ENCODE measurements around the gene LUZP1. TPM values are rescaled to one million over a fixed set of nuclear protein-coding genes. Genes with fewer than 3 reads are reported as not detected.

The LUZP1 gene
- total RNA-seq, 4 donors from 2014 or later, result 9.1 to 41.4 (median 27.3) TPM

GRCh38 chr1:23171181-23171755, 2.6 kb upstream of the LUZP1 start:
- TF ChIP-seq POLR2A (IDR thresholded peaks at IDR 0.05), result no peak
- no peak for TF ChIP-seq CTCF (IDR thresholded peaks at IDR 0.05)
- no peaks in the 10 kb centered on the region for H3K4me1 ChIP-seq
- intact Hi-C loops (cut with DNase I; ENCODE audit: low total_unique reads), result no loop called here
- no peaks in the 10 kb centered on the region for H3K9me3 ChIP-seq
- H3K36me3 ChIP-seq, result no peaks in the 10 kb centered on the region
- no peaks in the 10 kb centered on the region for H3K27me3 ChIP-seq
- H3K27ac ChIP-seq, result peak overlapping the region; percentile 45 to 89
- H3K4me3 ChIP-seq, result no peak overlapping the region
- DNase-seq, result no peak

GRCh38 chr1:23169727-23170335, 1.2 kb upstream of the LUZP1 start:
- Histone ChIP-seq H3K9me3 (no peaks in the 10 kb centered on the region), H3K36me3 (no peaks in the 10 kb centered on the region), H3K4me1 (no peaks in the 10 kb centered on the region), H3K27me3 (no peaks in the 10 kb centered on the region), H3K27ac (peak overlapping the region; percentile 89 to 93), H3K4me3 (peak overlapping the region in 1 of 2 donors; percentile 43)
- peak; percentile 69 to 84 for DNase-seq
- TF ChIP-seq POLR2A (IDR thresholded peaks at IDR 0.05), result no peak
- no peak for TF ChIP-seq CTCF (IDR thresholded peaks at IDR 0.05)
- intact Hi-C loops (cut with DNase I; ENCODE audit: low total_unique reads), result no loop called here

GRCh38 chr1:23169195-23169575, 529 bp upstream of the LUZP1 start:
- no peaks in the 10 kb centered on the region for H3K4me1 ChIP-seq
- TF ChIP-seq CTCF (IDR thresholded peaks at IDR 0.05) (no peak), POLR2A (IDR thresholded peaks at IDR 0.05) (no peak)
- peak overlapping the region; percentile 43 to 64 for H3K4me3 ChIP-seq

GRCh38 chr1:23168079-23168444, 594 bp downstream of the LUZP1 start:
- H3K27me3 ChIP-seq, result no peaks in the 10 kb centered on the region
- intact Hi-C loops (cut with DNase I; ENCODE audit: low total_unique reads), result no loop called here
- no peaks in the 10 kb centered on the region for H3K4me1 ChIP-seq
- peak overlapping the region; percentile 89 to 93 for H3K27ac ChIP-seq
- no peak for TF ChIP-seq CTCF (IDR thresholded peaks at IDR 0.05)
- TF ChIP-seq POLR2A (IDR thresholded peaks at IDR 0.05), result no peak
- no peaks in the 10 kb centered on the region for H3K36me3 ChIP-seq
- peak overlapping the region; percentile 43 to 64 for H3K4me3 ChIP-seq
- peak; percentile 32 to 40 for DNase-seq
- H3K9me3 ChIP-seq, result no peaks in the 10 kb centered on the region

More at GRCh38 chr1:23169195-23169575, 529 bp upstream of the LUZP1 start:
- intact Hi-C loops (cut with DNase I; ENCODE audit: low total_unique reads), result no loop called here
- Histone ChIP-seq H3K27me3 (no peaks in the 10 kb centered on the region), H3K9me3 (no peaks in the 10 kb centered on the region), H3K27ac (peak overlapping the region; percentile 89 to 93), H3K36me3 (no peaks in the 10 kb centered on the region)
- DNase-seq, result no peak

- no peaks in the 10 kb centered on the region for H3K4me1 ChIP-seq
Measured at GRCh38 chr1:23167353-23168078, 1.1 kb downstream of the LUZP1 start.

More at GRCh38 chr1:23167353-23168078, 1.1 kb downstream of the LUZP1 start:
- DNase-seq, result peak; percentile 34 to 41
- peak overlapping the region; percentile 89 to 93 for H3K27ac ChIP-seq
- H3K9me3 ChIP-seq, result no peaks in the 10 kb centered on the region
- no peaks in the 10 kb centered on the region for H3K27me3 ChIP-seq
- intact Hi-C loops (cut with DNase I; ENCODE audit: low total_unique reads), result no loop called here
- H3K4me3 ChIP-seq, result peak overlapping the region; percentile 43 to 64
- no peak for TF ChIP-seq POLR2A (IDR thresholded peaks at IDR 0.05)
- TF ChIP-seq CTCF (IDR thresholded peaks at IDR 0.05), result no peak
- H3K36me3 ChIP-seq, result no peaks in the 10 kb centered on the region
